ENCODE results near the gene CCDC190.
"Not testable (repeated sequence)": the region's sequence is repeated elsewhere in the genome, so short reads cannot be mapped to it uniquely, and the experiment has no call there.

Gene CCDC190

GRCh38 chr1:162873671-162874666, 13.0 kb upstream of the CCDC190 start:
- Histone ChIP-seq H3K9ac (ENCODE audit: low read length) (peak overlapping the region; percentile 9), H2BK12ac (ENCODE audit: low read length in 2 of 2) (no peak overlapping the region), H3K14ac (ENCODE audit: low read length in 2 of 2) (no peak overlapping the region), H3K4me3 (ENCODE audit: insufficient read depth in 1 of 2, low read depth in 1 of 2, low read length in 2 of 2) (no peak overlapping the region), H3K4me2 (ENCODE audit: low read length, poor library complexity, severe bottlenecking) (no peak overlapping the region), H3K18ac (ENCODE audit: low read depth in 1 of 2, low read length in 2 of 2) (no peak overlapping the region), H3K27me3 (ENCODE audit: control insufficient read depth in 1 of 2, insufficient read depth in 1 of 2, low read length in 2 of 2) (no peaks in the 10 kb centered on the region), H2BK15ac (ENCODE audit: low read depth, poor library complexity, severe bottlenecking) (no peak overlapping the region), H3K4me1 (ENCODE audit: control insufficient read depth, insufficient read depth, low read depth, low read length) (no peaks in the 10 kb centered on the region), H4K91ac (ENCODE audit: low read length) (no peak overlapping the region), H2AK5ac (ENCODE audit: low read length, severe bottlenecking) (no peak overlapping the region), H3K27ac (ENCODE audit: low read length, poor library complexity, severe bottlenecking) (peak overlapping the region; percentile 49), H3K36me3 (ENCODE audit: control insufficient read depth in 1 of 2, insufficient read depth in 2 of 2, low read depth in 1 of 2, low read length in 2 of 2) (no peaks in the 10 kb centered on the region), H3K79me1 (replicated peaks; ENCODE audit: low read length, poor library complexity, severe bottlenecking) (no peaks in the 10 kb centered on the region), H2AFZ (ENCODE audit: low read depth, low read length) (no peak overlapping the region), H3K23ac (ENCODE audit: low read length in 2 of 2) (no peak overlapping the region), H2BK5ac (ENCODE audit: low read depth, low read length, poor library complexity, severe bottlenecking) (no peak overlapping the region), H3K9me3 (ENCODE audit: control insufficient read depth, low read length) (peaks cover 7% of the 10 kb centered on the region), H3K4ac (ENCODE audit: low read depth in 1 of 2, low read length in 2 of 2) (no peak overlapping the region), H2BK120ac (ENCODE audit: low read depth, low read length) (no peak overlapping the region), H4K8ac (ENCODE audit: low read length) (no peak overlapping the region)
- no peak for DNase-seq
- WGBS = 86% methylated on average over 7 of the region's 8 CpGs

DNA sequence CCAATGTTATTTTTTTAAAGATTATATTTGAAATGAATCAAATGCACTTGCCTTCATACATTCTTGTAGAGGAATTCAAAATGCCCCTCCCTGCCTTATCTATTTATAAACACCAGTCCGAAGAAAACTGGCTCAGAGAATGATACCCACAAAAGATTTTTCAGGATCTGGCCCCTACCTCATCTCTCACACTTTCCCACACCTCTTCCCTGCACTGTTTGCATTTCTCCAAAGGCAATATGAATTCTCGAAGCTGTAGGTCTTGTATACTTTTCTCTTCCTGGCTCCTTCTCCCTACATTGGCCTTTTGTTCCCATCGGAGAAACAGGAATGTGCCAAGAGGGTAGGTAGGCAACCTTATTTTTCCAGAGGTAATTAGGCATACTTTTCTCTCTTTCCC, 12.0 kb upstream of the CCDC190 start:
- no peak overlapping the region for H3K4me2 ChIP-seq (ENCODE audit: low read length, poor library complexity, severe bottlenecking)
- no peak overlapping the region for H2BK12ac ChIP-seq (ENCODE audit: low read length in 2 of 2)
- H3K14ac ChIP-seq (ENCODE audit: low read length in 2 of 2) = no peak overlapping the region
- no peaks in the 10 kb centered on the region for H3K36me3 ChIP-seq (ENCODE audit: control insufficient read depth in 1 of 2, insufficient read depth in 2 of 2, low read depth in 1 of 2, low read length in 2 of 2)
- H3K9me3 ChIP-seq (ENCODE audit: control insufficient read depth, low read length) = peaks cover 7% of the 10 kb centered on the region
- no peak overlapping the region for H3K18ac ChIP-seq (ENCODE audit: low read depth in 1 of 2, low read length in 2 of 2)
- no peak overlapping the region for H2BK120ac ChIP-seq (ENCODE audit: low read depth, low read length)
- H3K4me3 ChIP-seq (ENCODE audit: insufficient read depth in 1 of 2, low read depth in 1 of 2, low read length in 2 of 2) = no peak overlapping the region
- no peak overlapping the region for H3K23ac ChIP-seq (ENCODE audit: low read length in 2 of 2)
- no peaks in the 10 kb centered on the region for H3K4me1 ChIP-seq (ENCODE audit: control insufficient read depth, insufficient read depth, low read depth, low read length)
- H2BK5ac ChIP-seq (ENCODE audit: low read depth, low read length, poor library complexity, severe bottlenecking) = no peak overlapping the region
- no peaks in the 10 kb centered on the region for H3K27me3 ChIP-seq (ENCODE audit: control insufficient read depth in 1 of 2, insufficient read depth in 1 of 2, low read length in 2 of 2)
- no peak overlapping the region for H2AFZ ChIP-seq (ENCODE audit: low read depth, low read length)
- H2AK5ac ChIP-seq (ENCODE audit: low read length, severe bottlenecking) = no peak overlapping the region
- no peak for DNase-seq
- H3K27ac ChIP-seq (ENCODE audit: low read length, poor library complexity, severe bottlenecking) = no peak overlapping the region
- no peak overlapping the region for H2BK15ac ChIP-seq (ENCODE audit: low read depth, poor library complexity, severe bottlenecking)
- H3K79me1 ChIP-seq (replicated peaks; ENCODE audit: low read length, poor library complexity, severe bottlenecking) = no peaks in the 10 kb centered on the region
- no peak overlapping the region for H3K9ac ChIP-seq (ENCODE audit: low read length)
- H4K8ac ChIP-seq (ENCODE audit: low read length) = no peak overlapping the region
- WGBS = 88% methylated on average over 3 of the region's 3 CpGs
- no peak overlapping the region for H4K91ac ChIP-seq (ENCODE audit: low read length)
- no peak overlapping the region for H3K4ac ChIP-seq (ENCODE audit: low read depth in 1 of 2, low read length in 2 of 2)

- not testable (repeated sequence) for H2AK5ac ChIP-seq (ENCODE audit: low read length, severe bottlenecking); H4K8ac ChIP-seq (ENCODE audit: low read length); H2BK120ac ChIP-seq (ENCODE audit: low read depth, low read length); H3K9ac ChIP-seq (ENCODE audit: low read length); H3K9me3 ChIP-seq (ENCODE audit: control insufficient read depth, low read length); DNase-seq; H3K14ac ChIP-seq (ENCODE audit: low read length in 2 of 2); H3K36me3 ChIP-seq (ENCODE audit: control insufficient read depth in 1 of 2, insufficient read depth in 2 of 2, low read depth in 1 of 2, low read length in 2 of 2); H3K27ac ChIP-seq (ENCODE audit: low read length, poor library complexity, severe bottlenecking); H3K4me2 ChIP-seq (ENCODE audit: low read length, poor library complexity, severe bottlenecking); H2BK12ac ChIP-seq (ENCODE audit: low read length in 2 of 2); H2BK5ac ChIP-seq (ENCODE audit: low read depth, low read length, poor library complexity, severe bottlenecking); H3K18ac ChIP-seq (ENCODE audit: low read depth in 1 of 2, low read length in 2 of 2); H2AFZ ChIP-seq (ENCODE audit: low read depth, low read length); H3K4me1 ChIP-seq (ENCODE audit: control insufficient read depth, insufficient read depth, low read depth, low read length); H3K79me1 ChIP-seq (replicated peaks; ENCODE audit: low read length, poor library complexity, severe bottlenecking); H3K4me3 ChIP-seq (ENCODE audit: insufficient read depth in 1 of 2, low read depth in 1 of 2, low read length in 2 of 2); H3K23ac ChIP-seq (ENCODE audit: low read length in 2 of 2); H3K27me3 ChIP-seq (ENCODE audit: control insufficient read depth in 1 of 2, insufficient read depth in 1 of 2, low read length in 2 of 2); H4K91ac ChIP-seq (ENCODE audit: low read length); H3K4ac ChIP-seq (ENCODE audit: low read depth in 1 of 2, low read length in 2 of 2); H2BK15ac ChIP-seq (ENCODE audit: low read depth, poor library complexity, severe bottlenecking)
- no CpG with 5 or more reads among the region's 1 CpG for WGBS
These were observed 10.4 kb upstream of the CCDC190 start for GRCh38 chr1:162871417-162871816.

- Histone ChIP-seq H3K36me3 (ENCODE audit: control insufficient read depth in 1 of 2, insufficient read depth in 2 of 2, low read depth in 1 of 2, low read length in 2 of 2) (no peaks in the 10 kb centered on the region), H2BK5ac (ENCODE audit: low read depth, low read length, poor library complexity, severe bottlenecking) (no peak overlapping the region), H2AFZ (ENCODE audit: low read depth, low read length) (no peak overlapping the region), H2BK12ac (ENCODE audit: low read length in 2 of 2) (no peak overlapping the region), H3K14ac (ENCODE audit: low read length in 2 of 2) (no peak overlapping the region), H3K4me1 (ENCODE audit: control insufficient read depth, insufficient read depth, low read depth, low read length) (no peaks in the 10 kb centered on the region), H4K91ac (ENCODE audit: low read length) (no peak overlapping the region), H3K79me1 (replicated peaks; ENCODE audit: low read length, poor library complexity, severe bottlenecking) (no peaks in the 10 kb centered on the region), H3K4me2 (ENCODE audit: low read length, poor library complexity, severe bottlenecking) (no peak overlapping the region), H3K27ac (ENCODE audit: low read length, poor library complexity, severe bottlenecking) (no peak overlapping the region), H2BK15ac (ENCODE audit: low read depth, poor library complexity, severe bottlenecking) (no peak overlapping the region), H2AK5ac (ENCODE audit: low read length, severe bottlenecking) (no peak overlapping the region), H3K4me3 (ENCODE audit: insufficient read depth in 1 of 2, low read depth in 1 of 2, low read length in 2 of 2) (no peak overlapping the region), H3K27me3 (ENCODE audit: control insufficient read depth in 1 of 2, insufficient read depth in 1 of 2, low read length in 2 of 2) (no peaks in the 10 kb centered on the region), H3K9me3 (ENCODE audit: control insufficient read depth, low read length) (peaks cover 7% of the 10 kb centered on the region), H4K8ac (ENCODE audit: low read length) (no peak overlapping the region), H3K18ac (ENCODE audit: low read depth in 1 of 2, low read length in 2 of 2) (no peak overlapping the region), H3K4ac (ENCODE audit: low read depth in 1 of 2, low read length in 2 of 2) (no peak overlapping the region), H3K9ac (ENCODE audit: low read length) (no peak overlapping the region), H3K23ac (ENCODE audit: low read length in 2 of 2) (no peak overlapping the region), H2BK120ac (ENCODE audit: low read depth, low read length) (no peak overlapping the region)
- no peak for DNase-seq
- 92% methylated on average over 5 of the region's 5 CpGs for WGBS
These were observed 8.0 kb upstream of the CCDC190 start for GRCh38 chr1:162868972-162869371.
